Adipocyte (in vitro differentiated cells): Measurements from ENCODE around the gene GRIK4.

ENCODE experiments used
- DNase-seq: peaks from one replicate; pipeline ENCODE4 v3.0.0-alpha.2; 2015; ENCODE audit warnings: low read depth
- H3K27me3 ChIP-seq: replicated peaks from 2 replicates; pipeline ENCODE4 v1.7.0; 2013; ENCODE audit warnings: mild to moderate bottlenecking, low read length, moderate library complexity; ENCODE audit not compliant: control insufficient read depth, insufficient read depth
- H3K36me3 ChIP-seq: 2 replicates; pipeline ENCODE4 v1.7.0; 2013; ENCODE audit warnings: low read length, mild to moderate bottlenecking, moderate library complexity; ENCODE audit not compliant: control insufficient read depth, insufficient read depth, severe bottlenecking
- H3K4me1 ChIP-seq: 2 replicates; pipeline ENCODE4 v1.7.0; 2013; ENCODE audit warnings: mild to moderate bottlenecking, low read length, moderate library complexity; ENCODE audit not compliant: control insufficient read depth, insufficient read depth
- H3K4me3 ChIP-seq: 2 replicates; pipeline ENCODE4 v1.7.0; 2013; ENCODE audit warnings: mild to moderate bottlenecking, low read length, moderate library complexity
- H3K9ac ChIP-seq: 2 replicates; pipeline ENCODE4 v1.7.0; 2013; ENCODE audit warnings: mild to moderate bottlenecking, low read length, moderate library complexity
- H3K9me3 ChIP-seq: 2 replicates; pipeline ENCODE4 v1.7.0; 2013; ENCODE audit warnings: mild to moderate bottlenecking, low read length, moderate library complexity; ENCODE audit not compliant: control insufficient read depth

GRIK4 gene

GRCh38 chr11:120510406-120511115 is 987 bp upstream of the GRIK4 start:
- Histone ChIP-seq H3K4me3 (no peak overlapping the region), H3K9ac (no peak overlapping the region), H3K4me1 (no peaks in the 10 kb centered on the region), H3K36me3 (no peaks in the 10 kb centered on the region), H3K9me3 (no peaks in the 10 kb centered on the region), H3K27me3 (peaks cover 49% of the 10 kb centered on the region)
- no peak for DNase-seq

GRCh38 chr11:120511820-120512738 is 531 bp downstream of the GRIK4 start:
- peak; percentile 9 for DNase-seq
- Histone ChIP-seq H3K4me1 (no peaks in the 10 kb centered on the region), H3K27me3 (peaks cover 46% of the 10 kb centered on the region), H3K9me3 (no peaks in the 10 kb centered on the region), H3K4me3 (no peak overlapping the region), H3K36me3 (no peaks in the 10 kb centered on the region), H3K9ac (no peak overlapping the region)

GRCh38 chr11:120512739-120513435 is 1.3 kb downstream of the GRIK4 start:
- Histone ChIP-seq H3K36me3 (no peaks in the 10 kb centered on the region), H3K27me3 (peaks cover 53% of the 10 kb centered on the region), H3K4me1 (no peaks in the 10 kb centered on the region), H3K4me3 (no peak overlapping the region), H3K9ac (no peak overlapping the region), H3K9me3 (no peaks in the 10 kb centered on the region)
- no peak for DNase-seq

GRCh38 chr11:120513436-120514315 is 2.1 kb downstream of the GRIK4 start:
- Histone ChIP-seq H3K4me3 (no peak overlapping the region), H3K27me3 (peaks cover 50% of the 10 kb centered on the region), H3K9me3 (no peaks in the 10 kb centered on the region), H3K4me1 (no peaks in the 10 kb centered on the region), H3K9ac (no peak overlapping the region), H3K36me3 (no peaks in the 10 kb centered on the region)
- DNase-seq: no peak

- no peaks in the 10 kb centered on the region for H3K9me3 ChIP-seq
- H3K4me3 ChIP-seq: no peak overlapping the region
- DNase-seq: no peak
- H3K36me3 ChIP-seq: no peaks in the 10 kb centered on the region
- no peak overlapping the region for H3K9ac ChIP-seq
- H3K27me3 ChIP-seq: peaks cover 45% of the 10 kb centered on the region
- no peaks in the 10 kb centered on the region for H3K4me1 ChIP-seq
These were observed 3.1 kb downstream of the GRIK4 start for GRCh38 chr11:120514541-120515121.

GRCh38 chr11:120515186-120515723 is 3.7 kb downstream of the GRIK4 start:
- no peaks in the 10 kb centered on the region for H3K4me1 ChIP-seq
- no peak overlapping the region for H3K4me3 ChIP-seq
- no peaks in the 10 kb centered on the region for H3K9me3 ChIP-seq
- no peaks in the 10 kb centered on the region for H3K36me3 ChIP-seq
- DNase-seq: no peak
- peaks cover 41% of the 10 kb centered on the region for H3K27me3 ChIP-seq
- no peak overlapping the region for H3K9ac ChIP-seq

- DNase-seq: no peak
- Histone ChIP-seq H3K9ac (no peak overlapping the region), H3K27me3 (peaks cover 50% of the 10 kb centered on the region), H3K36me3 (no peaks in the 10 kb centered on the region), H3K4me3 (no peak overlapping the region), H3K9me3 (no peaks in the 10 kb centered on the region), H3K4me1 (no peaks in the 10 kb centered on the region)
These were observed 5.2 kb downstream of the GRIK4 start for GRCh38 chr11:120516461-120517389.

- Histone ChIP-seq H3K4me3 (no peak overlapping the region), H3K9me3 (no peaks in the 10 kb centered on the region), H3K4me1 (no peaks in the 10 kb centered on the region), H3K36me3 (no peaks in the 10 kb centered on the region), H3K27me3 (peaks cover 53% of the 10 kb centered on the region), H3K9ac (no peak overlapping the region)
- DNase-seq: no peak
These were observed 5.8 kb downstream of the GRIK4 start for GRCh38 chr11:120517390-120517761.

GRCh38 chr11:120517801-120518291 is 6.3 kb downstream of the GRIK4 start:
- H3K4me1 ChIP-seq: no peaks in the 10 kb centered on the region
- H3K4me3 ChIP-seq: no peak overlapping the region
- H3K9ac ChIP-seq: no peak overlapping the region
- DNase-seq: no peak
- no peaks in the 10 kb centered on the region for H3K9me3 ChIP-seq
- no peaks in the 10 kb centered on the region for H3K36me3 ChIP-seq
- peaks cover 53% of the 10 kb centered on the region for H3K27me3 ChIP-seq
